Spleen (tissue), 11 donors: ENCODE data around the gene TBCD. TPM values are rescaled to one million over a fixed set of nuclear protein-coding genes. Genes with fewer than 3 reads are reported as not detected.

Source experiments
- DNase-seq: peaks from one replicate; pipeline ENCODE4 v3.0.0-alpha.2; 2020
- H3K27ac ChIP-seq, 8 donors: fragments of 200-600 bp; sonication (generic) in 7 of 8; 1 replicate in 4 of 8; 2 replicates in 4 of 8; pipeline versions ENCODE4 v1.5.0 to v1.8.0; 2016 to 2021; ENCODE audit warnings: inconsistent platforms in 4 of 8, mild to moderate bottlenecking in 4 of 8, moderate library complexity in 1 of 8
- H3K27me3 ChIP-seq, 7 donors: fragments of 200-600 bp; sonication (generic) in 6 of 7; replicated peaks in 1 of 7; 1 replicate in 4 of 7; 2 replicates in 3 of 7; pipeline versions ENCODE4 v1.5.0 to v1.8.0; 2016 to 2021; ENCODE audit warnings: inconsistent platforms in 3 of 7, mild to moderate bottlenecking in 1 of 7
- H3K36me3 ChIP-seq, 6 donors: fragments of 200-600 bp; sonication (generic) in 5 of 6; 1 replicate in 4 of 6; 2 replicates in 2 of 6; pipeline versions ENCODE4 v1.5.0 to v1.8.0; 2016 to 2021; ENCODE audit warnings: inconsistent platforms in 2 of 6
- H3K4me1 ChIP-seq, 6 donors: fragments of 200-600 bp; sonication (generic) in 5 of 6; 1 replicate in 3 of 6; 2 replicates in 3 of 6; pipeline versions ENCODE4 v1.5.0 to v1.8.0; 2016 to 2021; ENCODE audit warnings: inconsistent platforms in 3 of 6
- H3K4me3 ChIP-seq, 8 donors: fragments of 200-600 bp; sonication (generic) in 7 of 8; 1 replicate in 4 of 8; 2 replicates in 4 of 8; pipeline versions ENCODE4 v1.5.0 to v1.8.0; 2016 to 2021; ENCODE audit warnings: inconsistent platforms in 4 of 8, mild to moderate bottlenecking in 4 of 8, moderate library complexity in 2 of 8
- H3K9me3 ChIP-seq, 8 donors: fragments of 200-600 bp; sonication (generic) in 7 of 8; 1 replicate in 4 of 8; 2 replicates in 4 of 8; pipeline versions ENCODE4 v1.5.0 to v1.8.0; 2016 to 2021; ENCODE audit warnings: inconsistent platforms in 4 of 8
- CTCF ChIP-seq, 11 experiments: fragments of 200-600 bp in 7 of 11; fragments of 450-650 bp in 4 of 11; sonication (generic) in 4 of 11; IDR thresholded peaks in 8 of 11; conservative IDR thresholded peaks in 3 of 11; 1 replicate in 7 of 11; 2 replicates in 4 of 11; pipeline versions ENCODE4 v1.4.0 to v1.8.0; 2016 to 2021; ENCODE audit warnings: antibody characterized with exemption in 11 of 11, inconsistent platforms in 4 of 11, mild to moderate bottlenecking in 1 of 11
- POLR2A ChIP-seq, 3 donors: fragments of 450-650 bp; IDR thresholded peaks; one replicate each; pipeline ENCODE4 v1.5.1; 2017; ENCODE audit warnings: antibody characterized with exemption in 3 of 3, mild to moderate bottlenecking in 1 of 3
- POLR2AphosphoS5 ChIP-seq, 3 donors: sonication (generic); formaldehyde crosslinking; IDR thresholded peaks; one replicate each; pipeline ENCODE4 v1.5.1; 2017; ENCODE audit warnings: antibody characterized with exemption in 3 of 3
- WGBS, 5 donors: extraction: QIAGEN DNeasy Blood & Tissue Kit in 3 of 5; methylation state at CpG; one replicate each; pipeline versions ENCODE4 v1.1.5 to v1.1.7; 2013 to 2018; 5-methylcytosine and 5-hydroxymethylcytosine counted together
- intact Hi-C: fragments of 100-400 bp; cut with DNase I; formaldehyde crosslinking; loops from one replicate; pipeline ENCODE4 v1.15.0; 2023; ENCODE audit warnings: low total_unique reads
- polyA plus RNA-seq, 3 donors: library from polyadenylated mRNA; stranded (reverse); fragments of 200-250 nt; gene quantifications; one replicate each; pipeline ENCODE4 v1.2.1, GENCODE V29; 2013
- total RNA-seq, 7 donors: library from RNA; depleted of rRNA in 3 of 7; stranded (reverse); fragments of >200 nt in 3 of 7; fragmentation: NEBNext Ultra II Directional in 4 of 7; extraction: Animal tissue kit (Norgen Biotek cat#: 25700) in 4 of 7; gene quantifications; one replicate each; pipeline versions ENCODE4 v1.1.0 to v1.2.1, GENCODE V29; 2016 to 2021
- donor health status: healthy with polysubstance abuse.
- donor health status: DM: no; HTN: no; CAD: no; lungs with moderate emphysema.
- donor health status: DM: no; HTN: no; CAD: no.
- donor health status: Bipolar disorder and iron deficiency.
- donor health status: healthy.
- donor health status: DM: no; HTN: no; CAD: no.
- donor health status: DM: yes; HTN: yes; CAD: no.

The TBCD gene
- total and polyA plus RNA-seq, 10 donors = 55.6 to 207 (median 108) TPM

GRCh38 chr17:82974136-82974952 lies 222.5 kb downstream of the TBCD start:
- H3K9me3 ChIP-seq = no peaks in the 10 kb centered on the region
- no peak overlapping the region for H3K4me3 ChIP-seq
- peaks cover 7 to 20% (median 15%) of the 10 kb centered on the region in 6 donors for H3K4me1 ChIP-seq
- TF ChIP-seq POLR2AphosphoS5 (IDR thresholded peaks at IDR 0.05) (no peak), CTCF (IDR thresholded peaks at IDR 0.05 in 8 of 11, conservative IDR thresholded peaks at IDR 0.05 in 3 of 11) (no peak), POLR2A (IDR thresholded peaks at IDR 0.05) (no peak)
- intact Hi-C loops = no loop called here
- no peak overlapping the region for H3K27ac ChIP-seq
- WGBS, 5 donors = 89 to 94% (median 91%) methylated on average over 12 to 28 of the region's 28 CpGs
- no peaks in the 10 kb centered on the region for H3K36me3 ChIP-seq
- no peaks in the 10 kb centered on the region for H3K27me3 ChIP-seq
- DNase-seq = no peak

GRCh38 chr17:82976982-82977488 lies 225.2 kb downstream of the TBCD start:
- no peak for TF ChIP-seq POLR2A (IDR thresholded peaks at IDR 0.05)
- no peak for TF ChIP-seq CTCF (IDR thresholded peaks at IDR 0.05 in 8 of 11, conservative IDR thresholded peaks at IDR 0.05 in 3 of 11)
- TF ChIP-seq POLR2AphosphoS5 (IDR thresholded peaks at IDR 0.05) = no peak
- DNase-seq = no peak

DNA sequence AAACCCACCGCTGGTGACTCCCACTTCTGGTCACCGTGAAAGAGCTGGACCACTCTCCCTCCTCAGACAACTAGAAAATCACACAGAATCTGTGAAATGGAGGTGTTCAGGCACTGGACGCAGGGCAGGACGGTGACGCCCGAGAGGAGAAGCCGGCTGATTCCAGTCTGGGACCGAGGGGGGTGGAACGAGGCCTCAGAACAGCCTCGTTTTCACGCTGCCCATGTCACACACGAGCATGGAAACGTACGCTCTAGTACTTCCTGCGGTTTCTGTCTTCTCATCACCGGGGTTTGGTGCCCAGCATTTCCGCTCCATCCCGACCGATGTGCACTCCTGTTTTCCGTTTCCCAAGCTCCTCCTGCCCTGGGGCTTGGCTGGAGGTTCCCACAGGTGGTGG lies 225.7 kb downstream of the TBCD start:
- peaks cover 10 to 23% (median 18%) of the 10 kb centered on the region in 6 donors for H3K4me1 ChIP-seq
- H3K27ac ChIP-seq = no peak overlapping the region
- no peaks in the 10 kb centered on the region for H3K9me3 ChIP-seq
- no peak for TF ChIP-seq POLR2AphosphoS5 (IDR thresholded peaks at IDR 0.05)
- TF ChIP-seq CTCF (IDR thresholded peaks at IDR 0.05 in 8 of 11, conservative IDR thresholded peaks at IDR 0.05 in 3 of 11) = no peak
- no peak for TF ChIP-seq POLR2A (IDR thresholded peaks at IDR 0.05)
- no peak overlapping the region for H3K4me3 ChIP-seq
- 89 to 91% (median 90%) methylated on average over 20 of the region's 20 CpGs for WGBS, 5 donors
- DNase-seq = no peak
- intact Hi-C loops = no loop called here
- no peaks in the 10 kb centered on the region for H3K27me3 ChIP-seq
- H3K36me3 ChIP-seq = no peaks in the 10 kb centered on the region

More at GRCh38 chr17:82976982-82977488, 225.2 kb downstream of the TBCD start:
- Histone ChIP-seq H3K4me1 (peaks cover 10 to 23% (median 18%) of the 10 kb centered on the region in 6 donors), H3K27ac (no peak overlapping the region), H3K27me3 (no peaks in the 10 kb centered on the region), H3K9me3 (no peaks in the 10 kb centered on the region), H3K4me3 (no peak overlapping the region), H3K36me3 (no peaks in the 10 kb centered on the region)
- intact Hi-C loops = no loop called here
- 93 to 98% (median 96%) methylated on average over 29 of the region's 29 CpGs for WGBS, 5 donors

DNA sequence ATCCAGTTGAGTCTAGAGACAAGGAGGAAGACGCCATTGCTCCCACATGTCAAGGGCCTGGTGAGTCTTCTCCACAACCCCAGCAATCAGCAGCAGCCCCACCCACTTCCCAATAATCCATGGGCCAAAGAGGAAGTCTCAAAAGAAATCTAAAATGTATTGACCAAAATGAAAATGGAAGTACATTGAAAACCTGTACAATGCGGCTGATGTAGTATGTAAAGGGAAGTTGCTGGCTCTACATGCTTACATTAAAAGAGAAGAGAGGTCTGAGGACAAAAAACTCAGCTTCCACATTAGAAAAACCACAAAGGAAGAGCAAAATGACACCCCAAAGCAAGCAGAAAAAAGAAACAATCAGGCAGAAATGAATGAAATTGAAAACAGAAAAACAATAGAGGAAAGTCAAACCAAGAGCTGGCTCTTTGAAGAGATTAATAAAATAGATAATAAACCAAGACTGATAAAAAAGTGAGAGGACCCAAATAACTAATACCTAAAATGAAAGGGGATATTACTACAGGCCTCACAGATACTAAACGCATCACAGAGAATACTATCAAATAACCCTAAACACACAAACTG lies 227.0 kb downstream of the TBCD start:
- DNase-seq = no peak
- TF ChIP-seq CTCF (IDR thresholded peaks at IDR 0.05 in 8 of 11, conservative IDR thresholded peaks at IDR 0.05 in 3 of 11) (peak in 1 of 11 experiments; percentile 11), POLR2AphosphoS5 (IDR thresholded peaks at IDR 0.05) (no peak)
- 35 to 54% (median 48%) methylated on average over 3 of the region's 3 CpGs for WGBS, 5 donors
- intact Hi-C loops = no loop called here
- no peaks in the 10 kb centered on the region for H3K9me3 ChIP-seq
- H3K36me3 ChIP-seq = no peaks in the 10 kb centered on the region
- H3K4me1 ChIP-seq = peaks cover 10 to 23% (median 18%) of the 10 kb centered on the region in 6 donors
- H3K27ac ChIP-seq = peak overlapping the region; percentile 15 to 81 (median 66)
- peak overlapping the region in 1 of 8 donors; percentile 37 for H3K4me3 ChIP-seq
- H3K27me3 ChIP-seq = no peaks in the 10 kb centered on the region
